ENCODE measurements around the gene PRR19. TPM values are rescaled to one million over a fixed set of nuclear protein-coding genes. Genes with fewer than 3 reads are reported as not detected.

The PRR19 gene
- total RNA-seq, 6 experiments from 2014 or later, result 0.67 to 2.0 (median 0.86) TPM

- Mint-ChIP-seq H3K27ac (no peak overlapping the region), H3K9me3 (no peaks in the 10 kb centered on the region), H3K36me3 (ENCODE audit: low read depth) (peaks cover 6% of the 10 kb centered on the region; the same call in 1 of the 2 replicates), H3K4me3 (no peak overlapping the region), H3K27me3 (ENCODE audit: insufficient read depth) (peaks cover 5% of the 10 kb centered on the region), H3K4me1 (ENCODE audit: low read depth) (peaks cover 22% of the 10 kb centered on the region)
- no peak for DNase-seq
- no peak for TF ChIP-seq CTCF (IDR thresholded peaks at IDR 0.05)
These were observed 34.2 kb upstream of the PRR19 start for GRCh38 chr19:42267644-42268141.

DNA sequence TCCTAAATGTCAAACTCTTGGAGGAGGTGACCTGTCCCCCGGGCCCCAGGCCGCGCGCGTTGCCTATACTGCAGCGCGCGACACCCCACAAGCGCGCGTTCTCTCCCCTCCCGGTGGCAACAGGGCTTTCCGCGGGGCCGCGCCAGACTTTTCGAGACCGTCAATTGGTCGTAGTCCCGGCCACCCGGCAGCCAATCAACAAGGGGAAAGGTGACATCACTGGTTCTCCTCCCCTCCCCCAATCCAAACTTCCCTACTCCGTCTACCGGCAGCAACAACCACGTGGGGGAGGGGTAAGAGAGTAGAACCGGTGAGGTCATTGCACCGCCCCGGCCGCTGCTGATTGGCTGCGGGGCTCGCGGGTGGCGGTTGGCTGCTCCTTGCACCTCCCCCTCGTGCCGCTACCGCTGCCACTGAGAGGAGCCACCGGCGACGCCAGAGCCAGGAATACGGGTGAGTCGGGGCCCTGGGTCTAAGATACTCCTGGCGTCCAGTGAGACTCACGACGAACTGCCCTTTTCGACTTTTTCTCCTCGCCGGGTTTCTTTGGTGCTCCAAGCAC, 33.7 kb upstream of the PRR19 start:
- TF ChIP-seq CTCF (IDR thresholded peaks at IDR 0.05), result no peak
- peaks cover 6% of the 10 kb centered on the region; the same call in 1 of the 2 replicates for H3K36me3 Mint-ChIP-seq (ENCODE audit: low read depth)
- H3K4me3 Mint-ChIP-seq, result no peak overlapping the region
- peaks cover 22% of the 10 kb centered on the region for H3K4me1 Mint-ChIP-seq (ENCODE audit: low read depth)
- H3K27me3 Mint-ChIP-seq (ENCODE audit: insufficient read depth), result peaks cover 5% of the 10 kb centered on the region
- no peak overlapping the region for H3K27ac Mint-ChIP-seq
- H3K9me3 Mint-ChIP-seq, result no peaks in the 10 kb centered on the region
- peak; percentile 99 for DNase-seq

DNA sequence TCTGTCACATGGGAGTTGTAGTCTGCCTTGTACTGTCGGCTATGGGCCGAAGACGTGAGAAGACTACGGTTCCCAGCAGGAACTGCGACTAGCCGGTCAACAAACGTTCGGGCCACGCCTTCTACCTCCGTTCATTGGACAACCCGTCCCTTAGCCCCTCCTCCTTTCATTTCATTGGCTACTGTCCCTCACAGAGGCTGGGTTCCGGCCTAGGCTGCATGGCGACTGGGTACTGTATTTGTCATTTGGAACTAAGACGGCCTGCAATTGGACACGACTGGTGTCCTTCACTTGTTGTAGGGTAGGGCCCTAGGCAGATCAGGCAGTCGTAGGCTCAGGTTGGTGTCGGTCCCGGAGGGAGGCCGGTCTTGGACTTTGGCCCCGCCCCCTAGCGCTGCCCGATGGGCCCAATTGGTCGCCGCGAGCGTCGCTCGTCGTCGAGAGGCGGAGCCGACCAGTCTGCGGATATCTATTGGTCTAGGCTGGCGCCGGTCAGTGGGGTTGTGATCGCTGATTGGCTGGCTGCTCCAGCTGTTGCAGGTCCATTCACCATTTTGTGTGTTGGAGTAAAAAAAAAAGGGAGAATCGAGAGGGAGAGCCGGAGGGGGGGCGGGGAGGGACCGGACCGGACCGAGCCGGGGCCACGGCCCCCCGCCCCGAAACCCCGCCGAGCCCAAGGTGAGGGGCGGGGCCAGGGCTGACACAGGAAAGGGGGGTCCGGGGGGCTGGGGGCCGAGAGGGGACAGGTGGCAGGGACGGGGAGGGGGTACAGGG, 33.0 kb upstream of the PRR19 start, which contains the start of gene CIC:
CIC (plus strand) TSS at position 549 of the 774 bp plus-strand sequence. CDS start 2,532 bp downstream, outside the sequence.
- Mint-ChIP-seq H3K9me3 (no peaks in the 10 kb centered on the region), H3K4me1 (ENCODE audit: low read depth) (peaks cover 22% of the 10 kb centered on the region), H3K27ac (no peak within 1 kb of the TSS), H3K27me3 (ENCODE audit: insufficient read depth) (peaks cover 5% of the 10 kb centered on the region), H3K36me3 (ENCODE audit: low read depth) (peaks cover 6% of the 10 kb centered on the region; the same call in 1 of the 2 replicates), H3K4me3 (no peak within 1 kb of the TSS; the same call in 1 of the 2 replicates)
- TF ChIP-seq CTCF (IDR thresholded peaks at IDR 0.05), result no peak
- peak; percentile 100 for DNase-seq

DNA sequence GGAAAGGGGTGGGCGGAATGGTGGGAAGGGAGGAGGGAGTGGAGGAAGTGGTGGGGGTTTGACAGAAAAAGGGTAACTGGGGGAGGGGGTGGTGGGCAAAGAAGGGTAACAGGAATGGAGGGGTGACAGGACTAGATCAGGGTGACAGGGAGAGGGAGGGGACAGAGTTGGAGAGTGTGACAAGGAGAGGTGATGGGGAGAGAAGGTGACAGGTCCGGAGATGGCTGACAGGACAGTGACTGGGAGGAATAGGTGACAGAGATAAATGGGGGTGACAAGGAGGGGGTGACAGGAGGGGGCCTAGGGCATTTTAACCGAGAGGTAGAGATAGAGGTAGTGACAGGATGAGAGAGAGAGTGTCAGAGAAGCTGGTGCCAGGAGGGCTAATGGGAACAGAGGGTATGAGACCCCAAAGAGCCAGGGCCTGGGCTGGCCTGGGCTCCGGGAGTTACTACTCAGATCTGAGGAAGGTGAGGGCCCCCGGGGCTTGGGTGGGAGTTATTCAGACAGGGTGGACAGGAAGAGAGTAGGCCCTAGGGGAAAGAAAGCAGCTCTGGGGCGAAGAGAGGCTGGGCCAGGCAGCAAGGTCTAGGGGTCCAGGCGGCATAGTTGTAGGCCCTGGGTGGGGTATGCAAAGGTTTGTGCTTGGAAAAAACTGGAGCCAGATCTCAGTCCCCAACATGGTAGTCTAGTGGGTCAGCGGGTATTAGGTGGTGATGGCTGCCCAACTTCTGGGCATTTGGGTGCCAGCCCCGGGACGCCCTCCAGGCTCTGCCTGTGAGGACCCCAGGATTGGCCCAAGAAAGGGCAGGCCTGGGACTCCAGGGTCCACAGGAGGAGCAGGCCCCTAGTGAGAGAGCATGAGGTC, 32.2 kb upstream of the PRR19 start:
- DNase-seq, result no peak
- Mint-ChIP-seq H3K36me3 (ENCODE audit: low read depth) (peaks cover 7% of the 10 kb centered on the region), H3K4me3 (no peak overlapping the region; the same call in 1 of the 2 replicates), H3K27ac (no peak overlapping the region), H3K9me3 (no peaks in the 10 kb centered on the region), H3K4me1 (ENCODE audit: low read depth) (peaks cover 26% of the 10 kb centered on the region), H3K27me3 (ENCODE audit: insufficient read depth) (peaks cover 5% of the 10 kb centered on the region)
- TF ChIP-seq CTCF (IDR thresholded peaks at IDR 0.05), result no peak

DNA sequence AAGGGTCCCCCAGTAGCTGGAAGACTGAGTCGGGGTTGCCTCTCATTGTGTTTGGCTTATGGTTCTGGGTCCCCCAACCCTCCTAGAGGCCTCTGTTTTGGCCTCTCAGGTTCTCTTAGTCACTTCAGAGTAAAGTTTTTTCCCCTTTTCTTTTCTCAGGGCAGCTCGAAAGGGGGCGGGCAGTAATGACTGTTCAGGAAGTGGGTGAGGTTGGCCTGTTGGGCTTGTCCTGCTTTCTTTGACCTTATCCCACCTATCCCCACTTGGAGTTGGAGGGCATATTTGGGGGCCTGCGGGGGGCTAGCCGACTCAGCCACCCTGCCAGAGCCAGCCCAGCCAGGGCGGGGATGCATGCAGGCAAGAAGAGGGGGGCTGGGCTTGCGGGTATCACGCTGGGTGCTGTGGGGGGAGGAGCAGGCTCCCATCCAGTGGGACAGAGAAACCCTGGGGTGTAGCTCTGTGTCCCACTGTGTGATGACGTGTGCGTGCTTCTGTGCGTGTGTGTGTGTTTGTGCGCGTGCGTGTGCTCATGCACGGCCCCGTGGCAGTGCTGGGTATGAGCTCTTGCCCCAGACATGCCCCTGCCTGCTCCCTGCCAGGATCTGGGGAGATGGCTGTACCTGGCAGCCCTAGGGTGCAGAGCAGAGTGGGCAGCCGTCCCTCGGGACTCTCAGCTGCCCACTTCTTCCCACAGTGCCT, 31.4 kb upstream of the PRR19 start:
- H3K4me1 Mint-ChIP-seq (ENCODE audit: low read depth), result peaks cover 32% of the 10 kb centered on the region
- H3K4me3 Mint-ChIP-seq, result no peak overlapping the region; the same call in 1 of the 2 replicates
- H3K36me3 Mint-ChIP-seq (ENCODE audit: low read depth), result peaks cover 13% of the 10 kb centered on the region
- H3K27me3 Mint-ChIP-seq (ENCODE audit: insufficient read depth), result peaks cover 5% of the 10 kb centered on the region
- DNase-seq, result peak; percentile 82
- H3K9me3 Mint-ChIP-seq, result no peaks in the 10 kb centered on the region
- H3K27ac Mint-ChIP-seq, result no peak overlapping the region
- 0 out of 2 replicates have a peak, but pooled peaks have one; percentile 5 for TF ChIP-seq CTCF (IDR thresholded peaks at IDR 0.05)
